HEK293T (cell line): ENCODE data around the gene SLC38A4.

ENCODE experiments used
- CTCF ChIA-PET: fragments of 350-600 bp; formaldehyde crosslinking; extraction: SDS; loops from one replicate; lab custom pipeline; 2021; ENCODE audit warnings: antibody characterized with exemption, inconsistent platforms; lab: Yijun Ruan, JAX
- POLR2A ChIA-PET: fragments of 350-600 bp; formaldehyde crosslinking; extraction: SDS; loops from one replicate; lab custom pipeline; 2020; ENCODE audit warnings: antibody characterized with exemption, inconsistent platforms; lab: Yijun Ruan, JAX
- DNase-seq: peaks from one replicate; pipeline ENCODE4 v3.0.0; 2012; ENCODE audit warnings: mixed read lengths; ENCODE audit errors: extremely low spot score
- ARNT ChIP-seq: fragments of 450-650 bp; IDR thresholded peaks from 2 replicates; pipeline ENCODE4 v1.6.1; 2017; ENCODE audit warnings: mild to moderate bottlenecking
- BHLHE40 ChIP-seq: fragments of 450-650 bp; IDR thresholded peaks from 2 replicates; pipeline ENCODE4 v1.6.1; 2016; ENCODE audit warnings: mild to moderate bottlenecking, moderate library complexity, borderline replicate concordance
- CTBP1 ChIP-seq: fragments of 450-650 bp; IDR thresholded peaks from 2 replicates; pipeline ENCODE4 v1.6.1; 2016; ENCODE audit warnings: borderline replicate concordance
- ELF4 ChIP-seq: fragments of 450-650 bp; IDR thresholded peaks from 2 replicates; pipeline ENCODE4 v1.6.1; 2017; ENCODE audit warnings: antibody characterized with exemption
- FOXA1 ChIP-seq: fragments of 450-650 bp; IDR thresholded peaks from 2 replicates; pipeline ENCODE4 v1.6.1; 2016; ENCODE audit warnings: mild to moderate bottlenecking
- FOXK2 ChIP-seq: fragments of 450-650 bp; IDR thresholded peaks from 2 replicates; pipeline ENCODE4 v1.6.1; 2016; ENCODE audit warnings: mild to moderate bottlenecking
- FOXM1 ChIP-seq: fragments of 450-650 bp; IDR thresholded peaks from 2 replicates; pipeline ENCODE4 v1.6.1; 2017; ENCODE audit warnings: mild to moderate bottlenecking, borderline replicate concordance
- HDGF ChIP-seq: fragments of 450-650 bp; IDR thresholded peaks from 2 replicates; pipeline ENCODE4 v1.6.1; 2017; ENCODE audit warnings: antibody characterized with exemption, borderline replicate concordance
- L3MBTL2 ChIP-seq: fragments of 450-650 bp; conservative IDR thresholded peaks from 2 replicates; pipeline ENCODE4 v1.6.1; 2016; ENCODE audit warnings: mild to moderate bottlenecking
- LEF1 ChIP-seq: fragments of 450-650 bp; IDR thresholded peaks from 2 replicates; pipeline ENCODE4 v1.6.1; 2017; ENCODE audit warnings: mild to moderate bottlenecking, borderline replicate concordance
- NFRKB ChIP-seq: fragments of 450-650 bp; IDR thresholded peaks from 2 replicates; pipeline ENCODE4 v1.6.1; 2016; ENCODE audit warnings: mild to moderate bottlenecking, moderate library complexity
- SP1 ChIP-seq: fragments of 450-650 bp; IDR thresholded peaks from 2 replicates; pipeline ENCODE4 v1.6.1; 2017
- SUZ12 ChIP-seq: fragments of 450-650 bp; IDR thresholded peaks from 2 replicates; pipeline ENCODE4 v1.6.1; 2016; ENCODE audit warnings: mild to moderate bottlenecking
- TARDBP ChIP-seq: fragments of 450-650 bp; IDR thresholded peaks from 2 replicates; pipeline ENCODE4 v1.6.1; 2016
- ZNF384 ChIP-seq: fragments of 450-650 bp; IDR thresholded peaks from 2 replicates; pipeline ENCODE4 v1.6.1; 2016
- TF ChIP-seq, protein P1 (sequence below): fragments of 450-650 bp; IDR thresholded peaks from 2 replicates; pipeline ENCODE4 v1.6.1; 2016

The SLC38A4 gene, protein sequence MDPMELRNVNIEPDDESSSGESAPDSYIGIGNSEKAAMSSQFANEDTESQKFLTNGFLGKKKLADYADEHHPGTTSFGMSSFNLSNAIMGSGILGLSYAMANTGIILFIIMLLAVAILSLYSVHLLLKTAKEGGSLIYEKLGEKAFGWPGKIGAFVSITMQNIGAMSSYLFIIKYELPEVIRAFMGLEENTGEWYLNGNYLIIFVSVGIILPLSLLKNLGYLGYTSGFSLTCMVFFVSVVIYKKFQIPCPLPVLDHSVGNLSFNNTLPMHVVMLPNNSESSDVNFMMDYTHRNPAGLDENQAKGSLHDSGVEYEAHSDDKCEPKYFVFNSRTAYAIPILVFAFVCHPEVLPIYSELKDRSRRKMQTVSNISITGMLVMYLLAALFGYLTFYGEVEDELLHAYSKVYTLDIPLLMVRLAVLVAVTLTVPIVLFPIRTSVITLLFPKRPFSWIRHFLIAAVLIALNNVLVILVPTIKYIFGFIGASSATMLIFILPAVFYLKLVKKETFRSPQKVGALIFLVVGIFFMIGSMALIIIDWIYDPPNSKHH

DNA sequence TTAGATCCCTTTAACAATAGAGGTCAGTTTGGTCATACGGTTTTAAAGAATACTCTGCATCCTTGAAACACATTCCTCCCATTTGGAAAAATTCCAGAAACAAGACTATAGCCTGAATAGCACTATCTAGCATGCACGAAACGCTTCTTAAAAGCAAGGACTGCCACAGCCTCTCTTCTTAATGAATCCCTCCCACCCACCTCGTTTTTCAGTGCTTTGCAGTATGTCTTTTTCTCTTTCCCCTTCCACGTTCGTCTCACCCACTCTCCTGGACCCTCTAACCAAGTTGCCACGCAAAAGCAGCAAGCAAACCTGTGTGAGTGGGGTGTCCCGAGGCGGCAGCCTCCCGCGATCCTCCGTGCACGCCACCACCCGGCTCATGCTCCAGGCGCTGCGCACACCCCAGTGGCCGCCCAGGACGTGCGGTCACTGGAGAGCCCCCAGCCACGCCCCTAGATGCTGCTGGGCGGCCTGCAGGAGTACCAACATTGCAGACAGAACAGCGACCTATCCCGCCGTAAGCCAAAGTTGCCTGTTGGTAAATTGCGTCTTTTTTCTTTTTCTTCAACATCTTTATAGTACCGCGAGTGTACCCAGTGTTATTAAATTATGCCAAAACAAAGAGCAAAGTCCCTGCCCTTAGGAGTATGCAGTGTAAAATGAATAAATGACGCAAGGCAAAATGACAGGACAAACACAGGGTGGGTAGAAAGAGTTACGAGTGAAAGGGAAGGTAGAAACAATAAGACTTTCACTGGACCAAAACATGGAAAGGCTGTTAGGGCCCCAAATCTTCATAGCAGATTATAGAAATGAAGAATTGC, at the start of gene SLC38A4:
Gene SLC38A4, minus strand, starts transcription at position 407 of the 824 bp plus-strand sequence. CDS start 32,926 bp downstream, outside the sequence.
- peak; percentile 57 for DNase-seq
- ChIA-PET CTCF (interaction anchor here (1.0 kb wide), 1 partner anchor 150 kb away, joined by 3 read pairs; no protein-coding TSS in a partner anchor), POLR2A (no interaction called here)
- no peak for TF ChIP-seq HDGF

DNA sequence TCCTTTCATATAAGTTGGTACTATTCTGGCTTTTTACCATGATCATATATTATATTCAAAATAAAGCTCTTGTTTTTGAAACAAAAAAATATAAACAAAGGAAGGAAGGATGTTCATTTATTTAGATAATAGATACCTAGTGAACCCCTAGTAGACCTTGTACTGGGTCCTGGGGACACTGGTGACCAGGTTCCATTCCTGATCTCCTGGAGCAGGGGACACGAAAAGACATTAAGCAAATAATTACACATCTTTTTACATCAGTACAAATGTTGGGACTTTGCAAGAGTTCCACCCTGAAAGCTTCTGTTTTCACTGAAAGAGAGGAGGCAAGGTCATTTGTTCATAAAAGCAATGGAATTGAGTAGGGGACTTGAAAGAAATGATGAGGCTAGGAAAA, 49.3 kb upstream of the SLC38A4 start:
- TF ChIP-seq LEF1 = no peak
- no peak for TF ChIP-seq L3MBTL2
- no peak for TF ChIP-seq HDGF
- TF ChIP-seq CTBP1 = no peak
- TF ChIP-seq ELF4 = no peak
- ChIA-PET CTCF (no interaction called here), POLR2A (no interaction called here)
- no peak for DNase-seq

DNA sequence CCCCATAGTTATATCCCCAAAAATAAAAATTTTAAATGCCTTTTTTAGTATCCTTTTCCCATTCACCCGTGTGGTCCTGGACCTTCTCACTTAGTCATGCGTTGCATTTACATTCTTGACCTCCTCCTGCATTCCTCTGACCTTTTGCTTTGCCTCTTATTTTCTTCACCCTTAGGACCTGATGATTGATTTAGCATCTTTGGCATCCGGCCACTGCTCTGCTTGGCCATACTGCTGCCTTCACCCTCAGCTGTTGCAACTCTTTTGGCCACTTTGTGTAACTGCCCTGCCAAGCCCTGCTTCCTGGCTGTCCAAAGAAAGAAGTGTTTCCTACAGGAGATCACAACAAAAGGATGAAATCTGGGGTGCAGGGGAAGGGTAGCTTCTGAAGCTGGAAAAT, 48.8 kb upstream of the SLC38A4 start:
- CTCF ChIA-PET = no interaction called here
- DNase-seq = no peak
- POLR2A ChIA-PET = no interaction called here
- TF ChIP-seq CTBP1 (no peak), L3MBTL2 (no peak), FOXM1 (no peak), ELF4 (no peak), HDGF (no peak), FOXA1 (no peak), SUZ12 (no peak), NFRKB (no peak), BHLHE40 (no peak), LEF1 (no peak), SP1 (no peak), ZNF384 (no peak), TARDBP (no peak), FOXK2 (no peak), ARNT (no peak)
- TF ChIP-seq, protein P1, sequence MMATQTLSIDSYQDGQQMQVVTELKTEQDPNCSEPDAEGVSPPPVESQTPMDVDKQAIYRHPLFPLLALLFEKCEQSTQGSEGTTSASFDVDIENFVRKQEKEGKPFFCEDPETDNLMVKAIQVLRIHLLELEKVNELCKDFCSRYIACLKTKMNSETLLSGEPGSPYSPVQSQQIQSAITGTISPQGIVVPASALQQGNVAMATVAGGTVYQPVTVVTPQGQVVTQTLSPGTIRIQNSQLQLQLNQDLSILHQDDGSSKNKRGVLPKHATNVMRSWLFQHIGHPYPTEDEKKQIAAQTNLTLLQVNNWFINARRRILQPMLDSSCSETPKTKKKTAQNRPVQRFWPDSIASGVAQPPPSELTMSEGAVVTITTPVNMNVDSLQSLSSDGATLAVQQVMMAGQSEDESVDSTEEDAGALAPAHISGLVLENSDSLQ = no peak

DNA sequence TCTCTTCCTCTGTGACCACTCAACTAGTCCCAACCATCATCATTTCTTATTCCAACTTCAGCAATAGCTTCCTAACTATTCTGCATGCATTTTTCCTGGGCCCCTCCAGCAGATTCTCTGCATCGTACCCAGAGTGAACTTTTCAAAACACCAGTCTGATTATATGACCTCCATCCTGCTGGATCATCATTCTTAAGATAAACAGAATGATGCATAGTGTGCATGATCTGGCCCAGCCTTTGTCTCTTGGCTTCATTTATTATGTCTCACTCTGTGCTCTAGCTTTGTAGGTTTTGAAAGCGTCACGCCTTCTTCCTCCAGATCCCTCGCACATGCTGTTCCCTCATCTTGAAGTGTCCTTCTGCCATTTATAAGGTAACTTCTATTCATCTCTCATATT, 46.3 kb upstream of the SLC38A4 start:
- no peak for TF ChIP-seq SUZ12
- no peak for TF ChIP-seq SP1
- TF ChIP-seq FOXM1 = no peak
- TF ChIP-seq FOXK2 = no peak
- no peak for TF ChIP-seq L3MBTL2
- TF ChIP-seq LEF1 = no peak
- TF ChIP-seq NFRKB = no peak
- no peak for TF ChIP-seq FOXA1
- TF ChIP-seq TARDBP = no peak
- no peak for TF ChIP-seq HDGF
- TF ChIP-seq ARNT = no peak
- TF ChIP-seq ELF4 = no peak
- TF ChIP-seq BHLHE40 = no peak
- no peak for TF ChIP-seq ZNF384
- TF ChIP-seq, protein P1 = no peak
- no peak for TF ChIP-seq CTBP1
- POLR2A ChIA-PET = no interaction called here
- no peak for DNase-seq
- CTCF ChIA-PET = no interaction called here

DNA sequence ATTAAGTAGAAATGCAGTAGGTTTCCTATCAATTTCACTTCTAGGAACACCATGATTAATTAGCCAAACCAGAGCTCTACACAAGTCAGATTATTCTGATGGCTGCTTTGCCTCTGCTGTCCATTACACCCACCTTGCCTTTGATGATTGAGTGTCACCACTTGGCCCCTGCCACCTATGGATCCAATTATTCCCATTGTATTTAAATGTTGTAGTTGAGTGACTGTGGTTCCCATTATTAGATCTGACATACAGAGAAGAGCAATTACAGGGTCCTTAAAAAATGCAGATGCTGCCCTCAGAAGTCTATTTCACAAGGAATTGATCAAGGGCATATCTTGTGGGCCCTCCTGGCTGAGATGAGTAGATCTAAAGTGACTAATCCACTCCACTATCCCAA, 39.5 kb upstream of the SLC38A4 start:
- ChIA-PET POLR2A (no interaction called here), CTCF (no interaction called here)
- TF ChIP-seq NFRKB = no peak
- TF ChIP-seq FOXM1 = no peak
- TF ChIP-seq L3MBTL2 = no peak
- no peak for TF ChIP-seq ARNT
- TF ChIP-seq SUZ12 = no peak
- TF ChIP-seq ZNF384 = no peak
- TF ChIP-seq TARDBP = no peak
- TF ChIP-seq LEF1 = no peak
- TF ChIP-seq FOXK2 = no peak
- TF ChIP-seq SP1 = no peak
- no peak for TF ChIP-seq CTBP1
- TF ChIP-seq FOXA1 = no peak
- no peak for TF ChIP-seq BHLHE40
- TF ChIP-seq, protein P1 = no peak
- TF ChIP-seq HDGF = no peak
- no peak for TF ChIP-seq ELF4

DNA sequence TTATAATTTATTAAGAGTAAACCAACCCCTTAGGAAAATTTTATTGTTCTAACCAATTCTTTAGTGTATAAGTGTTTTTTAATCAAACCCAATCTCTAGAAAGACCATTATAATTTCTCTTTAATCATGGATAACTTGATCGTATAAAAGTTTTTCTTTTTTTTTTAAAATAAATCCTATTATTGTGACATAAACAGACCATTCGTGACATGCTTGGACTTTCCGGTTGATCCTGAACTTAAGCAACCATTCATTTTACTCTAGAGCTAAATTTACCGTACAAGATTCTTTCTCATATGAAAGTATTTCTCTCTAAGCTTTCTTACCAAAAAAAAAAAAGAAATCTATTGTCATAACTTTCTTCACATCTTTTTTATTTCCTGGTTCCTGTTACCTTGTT, 32.6 kb upstream of the SLC38A4 start:
- POLR2A ChIA-PET = no interaction called here
- CTCF ChIA-PET = no interaction called here
- TF ChIP-seq CTBP1 = no peak
- no peak for TF ChIP-seq TARDBP
- TF ChIP-seq LEF1 = no peak
- TF ChIP-seq ARNT = no peak
- TF ChIP-seq, protein P1 = no peak
- no peak for DNase-seq

More for the DNA sequence above, 39.5 kb upstream of the SLC38A4 start:
- DNase-seq = no peak
